HepG2 (cell line): ENCODE results near the gene RABGEF1. TPM values are rescaled to one million over a fixed set of nuclear protein-coding genes. Genes with fewer than 3 reads are reported as not detected.

ENCODE experiments used
- ATAC-seq: fragments of 200-7000 bp; cut with Tn5 transposase; 3 replicates; pipeline ENCODE4 v1.9.1; 2020; ENCODE audit warnings: mild to moderate bottlenecking, moderate library complexity
- BruUV-seq: library from RNA; stranded (reverse); fragments of 400-500 nt; replicated peaks from 2 replicates; lab custom pipeline; 2021; lab: Mats Ljungman, UMichigan
- CTCF ChIA-PET: fragments of 300-600 bp; formaldehyde crosslinking; extraction: SDS; loops from one replicate; lab custom pipeline; 2021; ENCODE audit warnings: low total read pairs, inconsistent platforms, low intra/inter-chr PET ratio; lab: Yijun Ruan, JAX
- POLR2A ChIA-PET: fragments of 350-600 bp; sonication (Branson Sonifier 250); formaldehyde crosslinking; loops from one replicate; lab custom pipeline; 2020; ENCODE audit warnings: antibody characterized with exemption, inconsistent platforms; lab: Yijun Ruan, JAX
- DNase-seq: peaks from one replicate; pipeline ENCODE4 v3.0.0-alpha.2; 2015; ENCODE audit warnings: low spot score
- FAIRE-seq: peaks from 3 replicates; lab custom pipeline; 2011; peaks lifted over from hg19 to GRCh38; lab: Jason Lieb, UNC
- H2AFZ ChIP-seq: one replicate; pipeline ENCODE4 v1.6.1; 2011; ENCODE audit warnings: low read length, inconsistent platforms
- H3K27ac ChIP-seq: fragments of 300-600 bp; 3 replicates; pipeline ENCODE4 v1.8.0; 2011; ENCODE audit warnings: mixed run types, mild to moderate bottlenecking, mixed read lengths, low read length, inconsistent platforms; ENCODE audit not compliant: insufficient read depth; ENCODE audit errors: extremely low read length
- H3K27me3 ChIP-seq, 2 experiments: fragments of 200-600 bp in 1 of 2; 2 replicates in 1 of 2; 3 replicates in 1 of 2; pipeline versions ENCODE4 v1.6.0 to v1.8.0; 2011; ENCODE audit warnings: low read length in 2 of 2, mild to moderate bottlenecking in 2 of 2, moderate library complexity in 2 of 2, inconsistent platforms in 1 of 2; ENCODE audit not compliant: insufficient read depth in 2 of 2, control insufficient read depth in 1 of 2
- H3K36me3 ChIP-seq, 2 experiments: fragments of 200-600 bp in 1 of 2; replicated peaks in 1 of 2; 2 replicates in 1 of 2; 3 replicates in 1 of 2; pipeline versions ENCODE4 v1.5.1 to v1.8.0; 2011; ENCODE audit warnings: low read length in 2 of 2, inconsistent platforms in 1 of 2; ENCODE audit not compliant: insufficient read depth in 2 of 2, control insufficient read depth in 1 of 2
- H3K4me1 ChIP-seq: 2 replicates; pipeline ENCODE4 v1.5.1; 2012; ENCODE audit warnings: low read length, inconsistent platforms; ENCODE audit not compliant: insufficient read depth
- H3K4me2 ChIP-seq: 2 replicates; pipeline ENCODE4 v1.6.0; 2011; ENCODE audit warnings: low read depth, low read length, inconsistent platforms
- H3K4me3 ChIP-seq, 3 experiments: fragments of 200-600 bp in 1 of 3; sonication (generic), shearing (Covaris generic) in 1 of 3; replicated peaks in 1 of 3; 2 replicates each; pipeline ENCODE4 v1.5.1; 2011 to 2016; ENCODE audit warnings: low read length in 3 of 3, inconsistent platforms in 2 of 3, low read depth in 2 of 3, mild to moderate bottlenecking in 2 of 3, control low read depth in 1 of 3, mixed read lengths in 1 of 3; ENCODE audit not compliant: insufficient read depth in 1 of 3
- H3K79me2 ChIP-seq: one replicate; pipeline ENCODE4 v1.6.1; 2011; ENCODE audit warnings: low read length, inconsistent platforms; ENCODE audit not compliant: insufficient read depth
- H3K9ac ChIP-seq: 2 replicates; pipeline ENCODE4 v1.6.0; 2011; ENCODE audit warnings: mild to moderate bottlenecking, low read depth, low read length, inconsistent platforms; ENCODE audit not compliant: insufficient read depth
- H3K9me3 ChIP-seq: 2 replicates; pipeline ENCODE4 v1.5.1; 2012; ENCODE audit warnings: mild to moderate bottlenecking, low read length
- H4K20me1 ChIP-seq: 2 replicates; pipeline ENCODE4 v1.6.0; 2011; ENCODE audit warnings: inconsistent platforms, mild to moderate bottlenecking, low read length, moderate library complexity; ENCODE audit not compliant: insufficient read depth
- AHDC1 ChIP-seq: sonication (generic); formaldehyde crosslinking; IDR thresholded peaks from 2 replicates; pipeline ENCODE4 v1.5.1; 2020; ENCODE audit warnings: mild to moderate bottlenecking, missing genetic modification reagents, borderline replicate concordance
- E2F5 ChIP-seq: sonication (generic); formaldehyde crosslinking; conservative IDR thresholded peaks from 2 replicates; pipeline ENCODE4 v1.4.0; 2020; ENCODE audit warnings: missing genetic modification reagents
- KDM3A ChIP-seq: IDR thresholded peaks from 2 replicates; pipeline ENCODE4 v1.6.1; 2018; ENCODE audit warnings: low read depth, missing compliant biosample characterization
- MYPOP ChIP-seq: sonication (generic); formaldehyde crosslinking; IDR thresholded peaks from 2 replicates; pipeline ENCODE4 v1.8.1; 2023; ENCODE audit warnings: mild to moderate bottlenecking, moderate library complexity, missing genetic modification reagents
- NFE2L1 ChIP-seq: sonication (generic); formaldehyde crosslinking; IDR thresholded peaks from 2 replicates; pipeline ENCODE4 v1.4.0; 2020; ENCODE audit warnings: missing genetic modification reagents, mild to moderate bottlenecking, borderline replicate concordance
- PATZ1 ChIP-seq: sonication (generic); formaldehyde crosslinking; IDR thresholded peaks from 2 replicates; pipeline ENCODE4 v1.4.0; 2020; ENCODE audit warnings: missing genetic modification reagents
- SALL2 ChIP-seq: sonication (generic); formaldehyde crosslinking; IDR thresholded peaks from 2 replicates; pipeline ENCODE4 v1.8.1; 2023; ENCODE audit warnings: mild to moderate bottlenecking, missing genetic modification reagents, inconsistent platforms
- YEATS4 ChIP-seq: sonication (generic); formaldehyde crosslinking; IDR thresholded peaks from 2 replicates; pipeline ENCODE4 v1.4.0; 2020; ENCODE audit warnings: missing genetic modification reagents, borderline replicate concordance
- ZNF572 ChIP-seq: sonication (generic); formaldehyde crosslinking; IDR thresholded peaks from 2 replicates; pipeline ENCODE4 v1.5.1; 2020; ENCODE audit warnings: mild to moderate bottlenecking, missing genetic modification reagents
- WGBS: methylation state at CpG from one replicate; pipeline ENCODE4 v1.1.6; 2017; ENCODE audit warnings: low lambda C conversion rate; 5-methylcytosine and 5-hydroxymethylcytosine counted together
- in situ Hi-C: cut with HindIII; loops from 2 replicates; pipeline ENCODE4 v1.10.0; 2017; ENCODE audit warnings: low pct_unique_long_range_greater_than_20kb; ENCODE audit not compliant: extremely low pct_ligation_motif_present
- intact Hi-C: fragments of 100-400 bp; cut with micrococcal nuclease; formaldehyde crosslinking; loops from one replicate; pipeline ENCODE4 v1.10.0; 2022; ENCODE audit not compliant: unreplicated experiment
- polyA plus RNA-seq, 8 experiments: library from polyadenylated mRNA; depleted of rRNA in 3 of 8; stranded (reverse) in 7 of 8; unstranded in 1 of 8; fragments of >200 nt; fragmentation: Illumina TruSeq in 4 of 8; extraction: Trizol in 4 of 8; gene quantifications; 2 replicates each; pipeline versions ENCODE4 v1.2.1 to v1.2.3, GENCODE V29; 2011 to 2016; ENCODE audit warnings: low read depth in 4 of 8, missing spikeins in 1 of 8, mixed read lengths in 1 of 8; ENCODE audit not compliant: insufficient read depth in 1 of 8
- total RNA-seq, 5 experiments: library from RNA; depleted of rRNA; stranded (reverse); fragments of >200 nt; fragmentation: Illumina TruSeq; extraction: Trizol; gene quantifications; 2 replicates each; pipeline ENCODE4 v1.2.3, GENCODE V29; 2016; ENCODE audit warnings: low read depth in 1 of 5

RABGEF1 gene
- total and polyA plus RNA-seq, 2 of the 13 experiments (the other 11 are each of a cell fraction or from before 2014, with no cell fraction given) = 22.7 to 35.3 TPM

- no peak for FAIRE-seq
Observed at GRCh38 chr7:66790196-66790595, 49.7 kb downstream of the RABGEF1 start.

GRCh38 chr7:66790725-66791124, 50.2 kb downstream of the RABGEF1 start:
- in situ Hi-C loops (no loop called here), intact Hi-C loops (no loop called here)
- Histone ChIP-seq H3K4me1 (no peaks in the 10 kb centered on the region), H4K20me1 (no peaks in the 10 kb centered on the region), H3K9ac (no peak overlapping the region), H3K79me2 (peaks cover 3% of the 10 kb centered on the region), H3K4me3 (no peak overlapping the region), H3K27me3 (no peaks in the 10 kb centered on the region), H3K36me3 (peaks cover 19 to 71% of the 10 kb centered on the region in 2 experiments), H2AFZ (no peak overlapping the region), H3K9me3 (no peaks in the 10 kb centered on the region), H3K27ac (no peak overlapping the region), H3K4me2 (no peak overlapping the region)
- DNase-seq (no peak), FAIRE-seq (no peak), ATAC-seq (no peak)
- POLR2A ChIA-PET = interaction anchor here (1.1 kb wide), 1 partner anchor 50 kb away, joined by 3 read pairs; the partner anchor contains the start of gene RABGEF1
- WGBS = 95% methylated on average over 3 of the region's 3 CpGs
- CTCF ChIA-PET = no interaction called here
- no TSS peak for BruUV-seq
- TF ChIP-seq PATZ1 (CRISPR knock-in tag) (no peak), E2F5 (no peak), AHDC1 (CRISPR knock-in tag) (no peak)

More at GRCh38 chr7:66790196-66790595, 49.7 kb downstream of the RABGEF1 start:
- Histone ChIP-seq H3K4me3 (no peak overlapping the region), H3K27ac (no peak overlapping the region), H3K27me3 (no peaks in the 10 kb centered on the region), H3K4me1 (peaks cover 2% of the 10 kb centered on the region), H3K36me3 (peaks cover 19 to 68% of the 10 kb centered on the region in 2 experiments), H3K9ac (no peak overlapping the region), H2AFZ (no peak overlapping the region), H3K79me2 (peaks cover 3% of the 10 kb centered on the region), H3K4me2 (no peak overlapping the region), H3K9me3 (no peaks in the 10 kb centered on the region), H4K20me1 (no peaks in the 10 kb centered on the region)
- ATAC-seq = no peak
- DNase-seq = no peak
- no TSS peak for BruUV-seq
- TF ChIP-seq YEATS4 (CRISPR knock-in tag) (no peak), SALL2 (no peak), ZNF572 (CRISPR knock-in tag) (no peak), MYPOP (CRISPR knock-in tag) (no peak), KDM3A (no peak), NFE2L1 (no peak)
- in situ Hi-C loops (no loop called here), intact Hi-C loops (no loop called here)
- POLR2A ChIA-PET = interaction anchor here (1.1 kb wide), 1 partner anchor 50 kb away, joined by 3 read pairs; the partner anchor contains the start of gene RABGEF1
- CTCF ChIA-PET = no interaction called here
- 96% methylated on average over 6 of the region's 6 CpGs for WGBS
